ENCODE data around the gene CRYL1.

CRYL1 gene

DNA sequence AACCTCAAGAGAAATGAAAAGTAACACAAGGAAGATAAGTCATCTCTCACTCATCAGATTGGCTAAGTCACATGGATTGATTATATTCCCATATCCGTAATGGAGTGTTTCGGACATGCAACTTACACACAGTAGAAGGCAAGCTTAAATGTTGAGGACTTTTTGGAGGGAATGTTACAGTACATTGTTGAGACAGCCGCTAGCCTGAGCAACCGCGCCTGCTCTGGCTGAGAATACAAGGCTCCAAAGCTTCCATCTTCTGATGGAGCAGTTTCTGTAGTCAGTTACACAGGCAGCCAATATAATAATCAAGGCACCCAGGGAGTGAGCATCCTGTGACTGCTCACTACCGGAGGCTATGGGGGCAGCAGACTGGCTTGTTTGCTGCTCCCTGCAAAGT is 1.0 kb upstream of the CRYL1 start:
- no peak for DNase-seq

DNA sequence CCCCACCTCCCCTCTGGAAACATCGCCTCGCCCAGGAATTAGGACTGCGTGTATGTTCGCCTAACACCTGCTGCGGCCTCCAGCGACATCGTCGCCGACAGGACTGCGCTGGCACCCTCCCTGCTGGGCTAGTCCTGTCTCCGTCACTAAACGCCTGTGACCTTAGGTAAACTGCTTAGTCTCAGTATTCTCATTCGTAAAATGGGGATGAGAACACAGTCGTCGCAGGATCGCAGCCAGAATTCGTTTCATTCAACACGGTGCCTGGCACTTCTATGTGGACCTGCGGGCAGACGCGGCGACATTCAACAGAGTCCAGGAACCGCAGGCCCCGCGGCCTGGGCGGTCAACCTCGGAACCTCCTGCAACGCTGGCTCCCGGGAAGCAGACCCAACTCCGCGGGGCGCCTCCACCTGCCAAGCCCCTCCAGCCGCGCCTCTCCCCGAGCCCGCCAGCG is 485 bp downstream of the CRYL1 start:
- no peak for DNase-seq

DNA sequence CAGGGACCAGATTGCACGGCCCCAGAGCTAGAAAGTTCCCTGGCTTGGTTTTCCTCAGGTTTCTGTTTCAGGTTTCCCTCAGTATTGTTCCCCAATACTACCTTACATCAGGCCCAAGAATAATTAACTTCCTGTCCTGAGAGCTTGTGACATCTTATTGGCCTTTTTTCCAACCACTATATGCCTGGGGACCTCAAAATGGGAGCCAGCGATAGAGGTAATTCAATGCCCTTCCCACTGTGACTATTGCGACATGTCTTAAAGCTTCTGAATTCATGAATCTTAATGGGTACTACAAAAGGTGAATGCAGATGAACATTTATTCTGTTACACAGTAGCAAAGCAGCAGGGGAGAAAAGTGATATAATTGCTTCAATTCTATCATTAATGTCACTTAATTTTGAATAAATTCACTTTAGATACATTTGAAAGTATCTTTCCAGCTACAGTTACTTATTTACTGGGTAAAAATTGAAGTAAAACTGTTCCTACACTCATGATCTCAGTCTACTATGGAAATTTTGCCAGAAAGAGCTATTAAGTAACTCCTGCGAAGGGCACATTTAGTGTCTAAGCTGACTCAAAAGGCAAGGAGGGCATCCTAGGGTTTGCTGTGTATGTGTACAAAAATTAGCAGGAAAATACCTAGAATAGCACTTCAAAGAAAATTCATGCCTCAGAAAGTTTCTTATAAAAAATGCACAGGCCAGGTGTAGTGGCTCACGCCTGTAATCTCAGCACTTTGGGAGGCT is 4.1 kb downstream of the CRYL1 start:
- DNase-seq: no peak

DNA sequence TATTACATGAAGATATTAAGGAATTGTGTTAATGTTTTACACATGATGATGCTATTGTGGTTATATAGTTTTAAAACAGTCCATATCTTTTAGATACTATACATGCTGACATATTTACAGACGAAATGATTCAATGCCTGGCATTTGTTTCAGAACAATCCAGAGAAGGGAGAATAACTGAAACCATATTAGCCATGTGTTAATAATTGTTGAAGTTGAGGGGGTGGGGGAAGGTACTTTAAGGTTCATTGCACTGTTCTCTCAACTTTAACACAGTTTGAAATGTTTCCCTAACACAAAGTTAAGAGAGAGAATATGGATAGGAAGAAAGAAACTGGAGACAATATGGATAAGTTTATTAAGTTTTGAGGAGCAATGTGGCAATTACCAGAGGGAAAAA is 5.8 kb downstream of the CRYL1 start:
- no peak for DNase-seq

DNA sequence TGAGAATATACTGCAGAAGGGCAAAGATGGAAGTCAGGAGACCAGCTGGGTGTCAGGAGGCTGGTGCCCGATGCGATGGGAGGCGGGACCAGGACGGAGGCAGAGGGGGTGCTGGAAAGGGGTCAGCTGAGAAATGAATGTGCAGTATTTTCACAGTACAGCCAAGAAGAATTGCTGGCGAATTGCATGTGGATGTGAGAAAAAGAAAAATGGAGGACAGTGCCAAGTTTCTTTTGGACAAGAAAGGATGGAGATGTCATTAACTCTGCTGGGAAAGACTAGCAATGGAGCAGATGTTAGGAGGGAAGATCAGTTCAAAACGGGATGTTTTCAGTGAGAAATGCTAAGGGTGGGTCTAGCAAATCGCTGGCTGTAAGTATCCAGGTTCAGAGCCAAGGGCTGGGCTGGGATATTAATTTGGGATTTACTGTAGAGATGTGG is 7.0 kb downstream of the CRYL1 start:
- no peak for DNase-seq

DNA sequence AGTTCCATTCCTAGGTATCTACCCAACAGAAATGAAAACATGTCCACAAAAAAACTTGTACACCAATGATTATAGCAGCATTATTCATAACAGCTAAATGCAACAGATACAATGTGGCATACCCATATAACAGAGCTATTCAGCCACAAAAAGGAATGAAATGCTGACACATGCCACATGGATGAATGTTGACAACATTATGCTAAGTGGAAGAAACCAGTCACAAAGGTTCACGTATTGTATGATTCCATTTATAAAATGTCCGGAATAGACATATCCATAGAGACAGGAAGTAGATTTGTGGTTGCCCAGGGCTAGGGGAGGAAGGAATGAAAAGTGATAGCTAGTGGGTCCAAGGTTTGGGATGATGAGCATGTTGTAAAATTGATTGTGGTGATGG is 10.8 kb downstream of the CRYL1 start:
- DNase-seq: no peak

DNA sequence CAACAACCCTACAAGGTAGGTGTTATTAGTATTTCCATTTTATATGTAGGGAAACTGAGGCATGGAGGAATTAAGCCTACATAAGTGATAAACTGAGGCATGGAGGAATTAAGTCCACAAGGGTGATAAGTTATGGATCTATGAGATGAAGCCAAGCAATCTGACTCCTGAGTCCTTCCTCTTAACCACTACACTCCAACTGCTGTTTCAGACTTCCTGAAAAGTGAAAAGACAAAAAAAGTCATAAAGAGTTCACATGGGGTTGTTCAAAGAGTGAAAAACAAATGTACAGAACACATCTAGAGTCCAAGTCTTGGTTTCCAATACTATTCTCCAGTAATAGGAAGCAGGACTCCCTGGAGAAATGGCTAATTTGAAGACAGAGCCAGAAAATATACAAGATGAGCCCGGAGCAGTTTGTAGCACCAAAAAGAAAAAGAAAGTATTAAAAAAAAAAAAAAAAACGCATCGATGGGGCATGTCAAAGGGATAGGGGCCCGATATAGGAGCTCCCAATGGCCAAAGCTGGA is 12.1 kb downstream of the CRYL1 start:
- no peak for DNase-seq

DNA sequence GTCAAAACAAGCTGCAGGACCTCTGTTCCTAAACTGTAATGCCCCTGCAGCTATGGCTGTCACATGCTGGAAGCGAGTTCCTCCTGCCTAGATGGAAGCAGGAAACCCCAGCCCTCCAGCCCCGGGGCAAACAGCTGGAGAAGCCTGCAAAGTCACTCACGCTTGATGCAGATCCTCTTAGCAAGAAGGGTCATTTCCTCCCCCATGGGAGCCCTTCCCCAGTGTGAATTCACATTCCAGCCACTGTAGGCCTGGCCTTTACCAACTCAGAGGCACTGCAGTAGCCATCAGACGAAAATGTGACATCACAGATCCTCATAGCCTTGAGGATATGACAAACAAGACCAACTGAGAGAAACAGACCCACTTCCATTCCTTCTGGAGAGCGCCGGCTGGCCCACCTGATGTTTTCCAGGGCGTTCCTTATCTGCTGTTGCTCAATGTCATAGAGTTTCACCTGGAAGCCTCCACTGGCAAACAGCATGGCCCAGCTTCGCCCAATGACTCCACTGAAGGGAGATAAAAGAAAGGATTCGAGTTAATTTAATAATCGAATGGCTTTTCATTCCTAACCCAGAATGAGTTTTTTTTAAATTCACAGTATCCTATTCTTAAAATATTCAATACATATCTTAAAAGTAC is 13.5 kb downstream of the CRYL1 start:
- DNase-seq: no peak

DNA sequence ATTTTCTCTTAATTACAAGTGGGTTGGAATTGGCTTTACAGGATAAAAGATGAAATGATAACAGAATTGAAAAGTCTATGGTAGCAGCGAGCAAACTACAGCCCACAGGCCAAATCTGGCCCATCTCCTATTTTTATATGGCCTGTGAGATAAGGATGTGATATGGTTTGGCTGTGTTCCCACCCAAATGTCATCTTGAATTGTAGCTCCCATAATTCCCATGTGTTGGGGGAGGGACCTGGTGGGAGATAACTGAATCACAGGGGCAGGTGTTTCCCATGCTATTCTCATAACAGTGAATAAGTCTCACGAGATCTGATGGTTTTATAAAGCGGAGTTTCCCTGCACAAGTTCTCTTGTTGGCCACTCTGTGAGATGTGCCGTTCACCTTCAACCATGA is 19.0 kb downstream of the CRYL1 start:
- no peak for DNase-seq

DNA sequence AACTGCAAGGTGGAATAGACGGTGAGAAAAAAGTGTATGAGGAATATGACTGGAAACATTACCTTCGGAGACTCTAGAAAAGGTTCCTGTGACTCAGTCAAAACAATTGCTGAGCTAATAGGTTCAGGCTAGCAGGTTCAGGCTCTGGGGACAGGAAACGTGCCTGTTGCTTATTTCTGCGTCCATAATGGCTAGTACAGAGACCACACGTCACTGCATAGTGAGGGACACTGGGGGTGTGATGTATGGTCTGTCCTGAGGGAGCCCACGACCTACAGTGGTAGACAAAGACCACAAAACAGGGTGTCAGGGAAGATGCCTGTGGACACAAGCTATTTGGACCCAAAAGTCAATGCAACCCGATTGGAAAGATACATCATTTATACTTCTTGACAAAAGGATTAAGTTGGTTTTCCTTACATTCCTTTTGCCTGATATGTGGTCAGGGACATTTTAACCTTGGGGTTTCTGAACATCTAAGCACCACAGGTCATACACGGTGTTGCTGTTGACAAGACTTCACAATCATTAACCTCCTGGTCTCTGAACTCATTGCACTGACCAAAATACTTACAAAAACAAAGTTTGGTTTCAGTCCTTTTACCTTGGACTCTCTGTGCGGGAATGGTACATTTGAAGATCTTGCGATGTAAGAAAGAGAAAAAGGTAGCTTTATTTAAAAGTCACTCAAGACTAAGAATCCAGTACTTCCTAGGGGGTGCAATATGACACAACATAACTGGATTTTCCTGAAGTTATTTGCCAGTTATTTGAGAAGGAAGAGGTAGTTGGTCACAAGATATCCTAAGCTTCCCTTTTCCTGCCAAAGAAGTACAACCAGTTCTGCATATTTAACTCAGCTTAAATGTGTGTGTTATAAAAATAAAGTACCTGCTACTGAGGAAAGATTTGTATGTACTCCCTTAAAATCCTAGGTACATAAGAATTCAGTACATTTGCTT is 20.0 kb downstream of the CRYL1 start:
- no peak for DNase-seq

DNA sequence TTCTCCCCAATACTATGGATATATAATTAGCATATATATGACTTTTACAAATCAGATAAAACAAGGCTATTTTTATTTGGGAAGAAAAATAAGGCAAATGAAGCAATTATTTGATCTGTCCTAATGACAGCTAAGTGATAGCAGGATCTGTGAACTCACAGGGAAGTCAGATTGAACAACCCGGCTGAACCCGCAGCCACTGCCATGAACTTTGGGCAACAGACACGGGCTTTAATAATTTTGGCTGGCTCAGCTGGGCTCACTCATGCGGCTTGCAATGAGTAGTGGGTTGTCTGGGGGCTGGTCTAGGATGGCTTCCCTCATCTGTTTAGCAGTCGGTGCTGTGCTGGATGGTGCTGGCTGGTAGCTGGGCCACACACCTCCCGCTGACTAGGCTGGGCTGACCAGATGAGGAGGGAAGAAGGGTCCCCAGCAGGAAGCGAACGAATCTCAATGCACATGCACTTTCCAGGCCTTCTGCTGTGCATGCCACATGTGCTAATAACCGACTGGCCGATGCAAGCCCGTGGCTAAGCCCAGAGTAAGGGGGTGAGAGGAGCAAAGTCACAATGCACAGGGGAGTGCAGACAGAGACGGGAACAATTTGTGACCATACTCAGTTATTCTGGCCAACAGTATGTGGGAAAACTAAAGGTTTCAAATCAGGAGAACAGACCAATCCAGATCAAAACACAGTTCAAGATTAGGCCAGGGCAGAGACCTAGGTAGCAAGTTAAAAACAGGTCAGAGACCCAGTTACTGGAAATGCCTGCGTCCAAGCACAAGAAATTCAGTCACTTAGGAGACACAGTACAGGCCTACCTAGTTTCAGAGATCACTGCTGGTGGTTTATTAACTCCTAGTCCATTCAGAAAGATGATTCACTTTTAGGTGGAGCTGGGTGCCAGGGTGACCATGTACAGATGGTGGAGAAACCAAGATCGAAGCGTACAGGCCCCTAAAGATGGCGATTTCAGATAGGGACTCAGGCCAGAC is 22.3 kb downstream of the CRYL1 start:
- DNase-seq: no peak

DNA sequence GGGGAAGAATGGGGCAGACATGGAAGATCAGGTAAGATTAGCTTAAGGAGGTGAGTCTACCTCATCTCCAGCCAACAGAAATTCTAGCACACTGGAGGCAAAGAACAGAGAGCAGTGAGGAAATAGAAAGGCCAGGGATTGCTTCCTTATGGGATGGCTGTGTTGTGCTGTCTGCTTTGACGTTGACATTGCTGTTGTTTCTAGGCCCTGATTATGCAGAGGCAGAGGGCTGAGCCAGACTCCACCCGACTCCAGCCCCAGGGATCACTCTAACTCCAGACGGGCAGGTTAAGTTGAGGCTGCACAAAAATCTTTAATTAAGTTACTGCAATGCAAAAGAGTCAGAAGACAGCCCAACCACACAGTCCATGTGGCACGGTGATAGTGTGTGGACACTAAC is 24.1 kb downstream of the CRYL1 start:
- no peak for DNase-seq

DNA sequence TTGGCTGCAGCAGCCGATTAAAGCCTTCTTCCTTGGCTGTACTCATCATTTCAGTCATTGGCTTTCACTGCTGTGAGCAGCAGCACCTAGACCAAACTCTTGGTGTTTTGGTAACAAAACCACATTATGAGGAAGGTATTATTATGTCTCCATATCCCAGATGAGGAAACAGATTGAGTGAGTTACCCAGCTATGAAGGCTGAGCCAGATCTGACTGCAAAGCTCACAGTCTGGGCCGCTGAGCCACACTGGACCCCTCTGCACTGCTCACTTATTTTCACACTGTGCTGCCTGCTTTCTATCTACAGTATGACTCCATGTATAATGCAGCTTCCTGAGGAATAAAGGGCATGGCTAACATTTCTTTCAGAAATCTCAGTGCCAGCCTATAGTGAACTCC is 24.5 kb downstream of the CRYL1 start:
- DNase-seq: no peak

DNA sequence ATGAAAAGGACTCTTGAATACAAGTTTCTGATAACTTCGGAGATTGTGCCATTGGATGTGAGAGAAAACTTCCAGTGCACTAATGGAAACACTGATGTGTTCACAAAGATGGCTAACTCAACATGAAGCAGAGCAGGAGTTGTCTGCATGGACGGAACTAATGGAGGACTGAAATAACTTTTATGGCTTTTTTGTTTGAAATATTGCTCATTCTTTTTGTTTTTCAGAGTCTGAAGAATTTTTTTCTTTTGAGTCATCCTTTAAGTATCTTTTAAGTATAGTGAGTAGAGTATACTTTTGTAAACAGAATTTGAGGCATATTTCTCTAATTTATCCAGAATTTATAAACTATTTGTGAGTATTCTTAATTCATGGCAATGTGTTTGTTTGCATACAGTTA is 25.7 kb downstream of the CRYL1 start:
- no peak for DNase-seq

DNA sequence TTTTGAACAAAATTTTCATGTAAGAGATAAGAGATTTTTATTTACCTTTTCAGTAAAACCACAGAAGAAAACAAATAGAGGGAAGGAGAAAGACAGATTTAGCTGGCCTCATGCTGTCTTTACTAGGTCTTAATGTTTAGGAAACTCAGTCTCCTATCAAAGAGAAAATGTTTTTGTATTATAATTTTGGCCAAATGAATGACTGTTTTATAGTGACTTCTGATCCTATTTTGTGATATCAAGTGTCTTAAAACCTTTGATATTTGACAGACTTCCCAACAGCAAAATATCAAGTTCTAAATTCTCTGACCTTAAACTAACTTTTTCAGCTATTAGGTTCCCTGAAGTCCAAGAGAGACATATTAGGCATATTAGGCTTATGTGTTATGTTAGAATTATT is 27.0 kb downstream of the CRYL1 start:
- DNase-seq: no peak

DNA sequence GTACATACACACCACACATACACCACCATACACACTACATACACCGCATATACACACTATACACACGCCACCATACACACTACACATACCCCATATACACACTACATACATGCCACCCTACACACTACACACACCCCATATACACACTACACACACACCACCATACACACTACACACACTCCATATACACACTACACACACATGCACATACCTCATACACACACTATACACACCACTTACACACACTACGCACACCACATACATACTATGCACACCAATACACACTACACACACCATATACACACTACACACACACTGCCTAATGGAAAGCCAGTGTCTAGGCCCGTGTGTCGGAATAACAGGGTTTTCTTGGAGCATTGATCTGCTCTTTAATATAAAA is 27.5 kb downstream of the CRYL1 start:
- DNase-seq: no peak

DNA sequence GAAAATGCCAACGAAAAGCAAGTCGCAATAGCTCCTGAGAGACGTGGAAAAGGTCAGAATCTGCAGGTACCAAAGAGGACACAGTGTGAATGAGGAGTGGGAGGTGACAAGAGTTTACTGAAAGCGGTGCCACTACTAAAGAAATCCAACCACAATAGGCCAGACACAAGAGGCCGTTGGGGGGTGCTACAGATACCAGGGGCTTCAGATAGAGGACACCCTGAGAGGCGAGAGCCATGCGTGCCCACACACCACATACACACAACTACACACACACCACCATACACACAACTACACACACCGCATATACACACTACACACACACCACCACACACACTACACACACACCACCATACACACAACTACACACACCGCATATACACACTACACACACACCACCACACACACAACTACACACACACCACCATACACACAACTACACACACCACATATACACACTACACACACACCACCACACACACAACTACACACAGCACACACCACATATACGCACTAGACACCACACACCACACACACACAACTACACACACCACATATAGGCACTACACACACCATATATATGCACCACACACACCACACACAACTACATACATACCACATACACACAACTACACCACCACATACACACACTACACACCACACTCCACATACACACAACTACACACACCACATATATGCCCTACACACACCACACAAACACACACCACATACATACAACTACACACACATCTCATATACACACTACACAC is 28.5 kb downstream of the CRYL1 start:
- DNase-seq: no peak

DNA sequence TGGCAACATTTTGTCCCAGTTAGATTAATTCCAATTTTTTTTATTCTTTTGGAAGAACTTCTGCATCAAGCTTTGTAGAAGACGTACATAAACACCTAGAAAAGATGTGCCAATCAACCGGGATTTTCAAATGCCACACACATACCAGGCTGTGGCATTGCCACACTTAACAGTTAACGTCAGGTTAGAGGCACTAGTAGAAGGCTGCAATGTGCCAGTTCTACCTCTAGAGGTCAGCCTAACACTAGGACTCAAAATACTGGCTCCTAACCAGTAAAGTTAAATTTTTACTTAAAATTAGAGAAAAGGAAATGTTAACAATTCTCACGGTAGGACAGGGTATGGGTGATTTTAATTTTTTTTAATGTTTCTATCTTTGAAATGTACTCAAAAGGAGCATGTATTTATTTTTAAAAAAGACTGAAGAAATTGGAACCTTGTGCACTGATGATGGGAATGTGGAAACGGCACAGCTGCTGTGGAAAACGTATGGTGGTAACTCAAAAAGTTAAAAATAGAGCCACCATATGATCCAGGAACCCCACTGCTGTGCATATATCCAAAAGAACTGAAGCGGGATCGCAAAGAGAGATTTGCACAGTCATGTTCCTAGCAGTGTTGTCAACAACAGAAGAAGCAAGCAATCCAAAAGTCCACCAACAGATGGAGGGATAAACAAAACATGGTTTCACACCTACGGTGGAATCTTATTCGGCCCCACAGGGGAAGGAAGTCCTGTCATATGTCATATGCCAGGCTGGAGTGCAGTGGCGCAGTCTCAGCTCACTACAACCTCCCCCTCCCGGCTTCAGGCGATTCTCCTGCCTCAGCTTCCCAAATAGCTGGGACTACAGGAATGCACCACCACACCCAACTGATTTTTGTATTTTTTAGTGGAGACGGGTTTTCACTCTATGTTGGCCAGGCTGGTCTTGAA is 30.3 kb downstream of the CRYL1 start:
- peak; percentile 55 for DNase-seq

DNA sequence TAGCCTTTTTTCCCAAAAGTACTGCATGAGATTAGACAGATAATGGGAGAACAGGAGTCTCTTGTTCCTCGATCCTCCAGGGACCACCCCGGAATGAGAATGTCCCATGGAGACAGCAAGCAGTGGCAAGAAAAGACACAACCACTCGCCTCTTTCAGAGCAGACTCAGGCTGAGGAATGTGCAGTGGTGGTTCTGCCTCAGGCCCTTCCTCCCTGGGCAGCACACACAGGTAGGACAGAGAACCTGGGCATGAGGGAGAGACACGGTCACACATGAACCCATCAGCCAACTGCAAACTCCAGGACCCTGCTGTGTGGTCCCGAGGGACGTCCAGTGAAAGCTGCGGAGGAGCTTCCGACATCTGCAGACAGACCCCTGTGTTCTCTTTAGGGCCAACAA is 31.0 kb downstream of the CRYL1 start:
- DNase-seq: no peak

DNA sequence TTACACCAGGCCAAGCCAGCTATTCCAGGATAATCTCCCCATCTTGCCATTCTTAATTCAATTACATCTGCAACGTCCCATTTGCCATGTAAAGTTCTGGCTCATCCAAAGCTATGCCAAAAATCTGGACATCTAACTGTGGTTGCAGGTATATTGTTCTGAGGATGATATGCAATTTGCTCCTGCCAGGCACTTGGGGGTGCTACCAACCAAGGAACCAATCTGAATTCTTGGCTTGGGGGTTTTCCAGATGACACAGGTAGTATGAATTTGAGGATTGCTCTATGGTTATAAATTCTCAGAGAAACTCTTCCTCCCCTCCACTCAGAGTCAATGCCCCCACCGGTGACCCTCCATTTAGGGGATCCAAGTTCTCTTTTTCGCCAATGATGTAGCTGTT is 33.0 kb downstream of the CRYL1 start:
- no peak for DNase-seq
